ENCODE data around the gene SOX15. TPM values are rescaled to one million over a fixed set of nuclear protein-coding genes. Genes with fewer than 3 reads are reported as not detected.
"Not testable (repeated sequence)": the region's sequence is repeated elsewhere in the genome, so short reads cannot be mapped to it uniquely, and the experiment has no call there.

The SOX15 gene
- total RNA-seq = 0.89 TPM
- long read RNA-seq, partial matches to known transcripts = 0 of 2 reads
- long read RNA-seq, other reads (novel, unspliced or antisense) = 1 of 2 reads

DNA sequence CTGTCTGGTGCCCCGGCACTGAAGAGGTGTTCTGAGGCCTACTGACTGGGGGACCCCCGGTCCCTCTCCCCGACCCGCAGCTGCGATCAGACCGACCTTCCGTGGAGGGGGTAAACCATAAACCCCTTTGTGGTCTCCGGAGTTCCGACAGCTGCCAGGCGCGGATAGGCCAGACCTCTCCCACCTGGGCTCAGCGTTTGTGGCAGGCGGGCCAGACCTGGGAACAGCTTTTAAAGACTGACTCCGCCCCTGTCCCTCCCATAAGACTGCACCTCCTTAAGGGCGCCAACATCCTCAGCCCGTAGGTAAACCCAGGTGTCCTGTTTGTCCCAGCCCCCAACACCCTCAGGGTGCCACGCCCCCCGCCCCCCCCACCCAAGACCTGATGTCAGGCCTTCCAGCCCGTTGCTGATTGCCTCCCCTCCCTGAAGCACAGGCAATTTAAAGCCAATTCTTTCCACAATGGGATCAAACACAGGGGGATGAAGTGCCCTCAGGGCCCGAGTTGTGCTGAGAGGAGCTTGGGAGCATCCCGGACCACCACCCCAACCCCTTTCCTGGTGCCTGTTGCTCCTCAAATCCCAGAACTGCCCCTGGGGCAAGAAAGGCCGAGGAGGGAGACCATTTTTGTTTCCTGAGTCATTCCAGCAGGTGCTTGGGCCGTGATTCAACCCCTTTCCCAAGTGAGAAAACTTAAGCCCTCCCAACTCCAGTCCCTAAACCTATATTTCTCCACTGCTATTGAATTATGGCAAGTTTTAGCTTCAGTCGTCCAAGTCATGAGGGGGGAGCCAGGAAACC lies at the start of gene SOX15:
TSS of gene SOX15 (minus strand) at position 204 of the 801 bp plus-strand sequence. CDS start 418 bp downstream, outside the sequence.
- DNase-seq (ENCODE audit: missing footprints) (no peak), ATAC-seq (no peak)
- intact Hi-C loops (cut with DNase I) = loop anchor here (5.0 to 10.0 kb wide), 3 partner anchors 153 to 265 kb away; partner anchors contain the start of genes FGF11, NEURL4, TMEM102 and TMEM95

DNA sequence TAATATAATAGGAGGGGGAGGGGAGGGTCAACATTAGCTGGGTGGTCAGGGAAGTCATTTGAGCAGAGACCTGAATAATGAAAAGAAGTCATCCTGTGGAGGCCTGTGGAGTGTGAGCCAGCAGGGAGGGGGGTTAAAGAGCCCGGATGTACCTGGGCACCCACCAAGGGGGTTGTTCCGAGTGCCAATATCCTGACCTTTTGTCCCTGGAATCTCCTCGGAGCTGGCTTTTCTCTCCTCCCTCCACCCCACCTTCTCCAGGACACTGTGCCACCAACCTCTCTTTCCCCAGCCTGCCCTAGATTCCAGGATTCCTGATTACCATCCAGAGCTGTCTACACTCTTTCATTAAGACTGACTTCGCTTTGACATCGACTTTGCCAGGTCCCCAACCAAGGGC lies 46.3 kb upstream of the SOX15 start:
- intact Hi-C loops (cut with DNase I) = no loop called here
- DNase-seq (ENCODE audit: missing footprints) = peak; percentile 13
- no peak for ATAC-seq

DNA sequence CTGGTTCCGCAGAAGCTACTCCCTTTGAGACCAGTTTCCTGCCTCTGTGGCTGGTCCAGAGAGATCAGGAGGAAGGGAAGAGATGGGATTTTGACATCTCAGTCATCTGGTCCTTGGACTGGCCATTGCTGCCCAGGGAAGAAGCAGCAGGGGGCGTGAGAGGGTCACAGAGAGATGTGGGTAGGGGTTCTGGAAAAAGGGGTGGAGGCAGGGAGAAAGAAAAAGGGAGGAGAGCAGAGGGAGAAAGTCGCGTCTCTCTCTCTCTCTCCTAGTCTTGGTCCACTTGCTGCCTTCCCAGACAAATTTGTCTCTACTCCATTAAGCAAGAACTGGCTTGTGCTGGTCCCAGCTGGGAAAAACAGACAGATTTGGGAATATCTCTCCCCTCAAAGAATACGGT lies 44.5 kb upstream of the SOX15 start:
- DNase-seq (ENCODE audit: missing footprints) (no peak), ATAC-seq (no peak)
- intact Hi-C loops (cut with DNase I) = no loop called here

DNA sequence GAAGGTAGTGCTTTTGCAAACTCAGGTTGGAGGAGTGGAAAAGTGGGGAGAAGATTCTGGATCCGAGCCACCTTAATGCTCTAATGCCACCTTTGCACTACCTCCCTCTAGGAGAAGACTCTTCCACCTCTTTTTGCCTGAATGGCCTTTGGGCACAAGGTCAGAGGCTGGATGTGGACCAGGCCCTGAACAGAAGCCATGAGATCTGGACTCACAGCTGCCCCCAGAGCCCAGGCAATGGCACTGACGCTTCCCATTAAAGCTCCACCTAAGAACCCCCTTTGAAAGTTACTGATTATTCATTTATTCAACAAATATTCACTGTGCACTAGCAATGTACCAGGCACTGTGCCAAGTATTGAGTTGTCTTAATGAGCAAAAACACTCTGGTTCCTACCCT lies 43.2 kb upstream of the SOX15 start:
- no peak for DNase-seq (ENCODE audit: missing footprints)
- no peak for ATAC-seq
- intact Hi-C loops (cut with DNase I) = no loop called here

DNA sequence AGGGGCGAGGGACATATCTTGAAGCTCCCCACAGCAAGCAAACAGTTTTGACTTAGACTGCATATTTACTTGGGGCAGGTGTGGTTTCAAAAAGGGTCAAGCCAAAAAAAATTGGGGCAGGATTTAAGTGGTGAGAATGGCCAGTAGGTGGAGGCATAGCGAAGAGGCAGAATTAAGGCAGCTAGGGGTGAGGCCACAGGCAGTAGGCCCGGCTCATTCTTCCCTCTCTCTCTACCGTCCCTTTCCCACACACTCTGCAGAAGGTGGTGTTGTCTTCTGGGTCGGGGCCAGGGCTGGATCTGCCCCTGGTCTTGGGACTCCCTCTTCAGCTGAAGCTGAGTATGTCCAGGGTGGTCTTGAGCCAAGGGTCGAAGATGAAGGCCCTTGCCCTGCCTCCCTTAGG lies 42.6 kb upstream of the SOX15 start:
- ATAC-seq (no peak), DNase-seq (ENCODE audit: missing footprints) (no peak)
- intact Hi-C loops (cut with DNase I) = loop anchor here (1.0 kb wide), 1 partner anchor 54 kb away; no protein-coding TSS in a partner anchor

DNA sequence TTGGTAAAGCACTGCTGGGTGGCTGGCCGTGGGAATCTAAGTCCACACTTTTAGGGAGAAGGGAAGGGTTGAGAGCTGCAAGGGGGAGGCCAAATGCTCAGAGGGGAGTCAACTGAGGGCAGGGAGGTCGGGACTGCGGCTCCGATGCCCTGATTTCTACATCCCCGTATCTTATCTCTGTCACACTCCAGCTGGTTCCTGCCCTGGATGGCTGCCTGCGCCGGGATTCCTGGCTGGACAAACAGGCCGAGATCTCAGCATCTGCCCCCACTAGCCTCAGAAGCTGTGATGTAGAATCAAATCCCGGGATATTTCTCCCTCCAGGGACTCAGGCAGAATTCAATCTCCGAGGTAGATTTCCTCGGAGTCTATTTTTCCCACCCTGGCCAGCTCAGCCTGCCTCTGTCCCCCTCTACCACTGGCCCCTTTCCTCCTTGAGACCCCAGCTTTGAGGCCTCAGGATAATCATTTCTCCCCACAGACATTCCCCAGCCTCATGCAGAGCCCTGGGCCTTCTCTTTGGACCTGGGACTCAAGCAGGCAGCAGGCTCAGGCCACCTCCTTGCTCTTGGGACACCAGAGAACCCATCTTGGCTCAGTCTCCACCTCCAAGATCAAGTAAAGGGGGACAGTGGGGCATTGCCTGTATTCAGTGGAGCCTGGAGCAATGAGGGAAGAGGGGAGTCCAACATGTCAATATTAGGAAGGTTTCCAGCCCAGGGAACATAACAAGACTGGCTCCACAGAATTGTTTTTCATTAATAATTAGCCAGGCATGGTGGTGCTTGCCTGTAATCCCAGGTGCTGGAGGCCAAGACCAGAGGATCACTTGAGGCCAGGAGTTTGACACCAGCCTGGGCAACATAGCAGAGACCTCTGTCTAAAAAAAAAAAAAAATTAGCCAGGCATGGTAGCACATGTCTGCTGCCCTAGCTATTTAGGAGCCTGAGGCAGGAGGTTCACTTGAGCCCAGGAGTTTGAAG lies 41.8 kb upstream of the SOX15 start:
- DNase-seq (ENCODE audit: missing footprints) = no peak
- no peak for ATAC-seq
- intact Hi-C loops (cut with DNase I) = loop anchor here (1.0 kb wide), 1 partner anchor 55 kb away; no protein-coding TSS in a partner anchor

DNA sequence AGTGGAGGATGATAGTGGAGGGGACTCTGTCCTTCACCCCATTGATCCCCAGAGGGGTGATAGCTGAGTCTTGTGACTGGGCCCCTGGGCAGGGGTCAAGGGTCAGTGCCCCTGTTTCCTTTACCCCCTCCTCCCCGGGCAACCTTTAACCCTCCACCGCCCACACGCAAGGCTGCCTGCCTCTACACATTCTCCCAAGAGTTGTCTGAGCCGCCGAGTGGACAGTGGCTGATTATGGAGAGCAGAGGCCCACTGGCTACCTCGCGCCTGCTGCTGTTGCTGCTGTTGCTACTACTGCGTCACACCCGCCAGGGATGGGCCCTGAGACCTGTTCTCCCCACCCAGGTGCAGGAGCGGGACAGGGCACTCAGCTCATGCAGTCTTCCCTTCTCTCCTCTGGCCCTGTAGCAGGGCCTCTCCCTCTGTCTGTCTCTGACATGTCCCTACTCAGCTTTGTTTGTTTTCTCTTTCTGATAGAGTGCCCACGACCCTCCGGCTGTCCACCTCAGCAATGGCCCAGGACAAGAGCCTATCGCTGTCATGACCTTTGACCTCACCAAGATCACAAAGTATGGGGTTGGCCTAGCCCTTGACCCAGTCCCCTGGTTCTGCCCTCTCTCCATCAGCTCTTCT lies 40.2 kb upstream of the SOX15 start, which contains the start of gene SHBG:
TSS of gene SHBG (plus strand) at position 197 of the 633 bp plus-strand sequence. CDS start at position 235, 38 bp downstream.
- ATAC-seq = no peak
- intact Hi-C loops (cut with DNase I) = no loop called here

DNA sequence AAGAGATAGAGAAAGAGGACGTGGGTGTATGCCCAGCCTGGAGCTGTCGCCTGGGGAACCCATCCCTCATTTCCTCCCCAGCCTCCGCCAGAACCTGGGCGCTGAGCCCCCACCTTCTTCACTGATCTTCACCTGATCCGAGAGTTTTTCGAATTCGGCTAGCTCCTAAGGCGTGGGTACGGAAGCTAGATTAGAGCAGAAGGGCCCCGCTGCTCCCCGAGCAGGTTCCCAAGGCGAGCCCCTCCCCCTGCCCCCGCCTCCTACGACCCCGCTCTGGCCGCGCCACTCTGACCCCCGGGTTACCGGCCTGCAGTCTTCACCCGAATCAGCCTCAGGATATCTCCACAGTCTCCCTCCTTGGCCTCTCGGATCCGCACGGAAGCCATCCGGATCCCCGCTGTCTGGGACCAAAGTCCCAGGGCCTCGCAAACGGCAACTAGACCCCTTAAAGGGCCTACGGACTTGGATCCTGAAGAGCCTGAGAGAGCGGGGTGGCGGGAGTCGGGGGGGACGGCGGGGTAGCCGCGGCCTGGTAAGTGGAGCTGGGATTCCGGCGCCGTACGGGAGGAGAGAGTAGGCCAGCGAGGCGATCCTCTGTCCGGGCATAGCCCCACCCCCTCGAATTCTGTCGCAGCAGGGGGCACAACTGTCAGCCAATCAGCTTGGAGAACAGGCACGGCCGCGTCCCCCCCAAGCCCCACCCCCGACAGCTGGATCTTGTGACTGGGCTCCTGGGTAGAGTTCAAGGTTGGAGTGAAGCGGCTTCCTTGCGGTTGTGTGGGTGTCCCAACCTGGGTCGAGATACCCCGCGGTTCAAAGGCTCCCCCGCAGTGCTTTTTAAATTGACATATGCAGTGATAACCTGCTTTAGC lies 37.6 kb upstream of the SOX15 start, which contains the start of gene SAT2:
TSS of gene SAT2 (minus strand) at position 572 of the 872 bp plus-strand sequence. CDS start at position 386, 186 bp downstream.
- DNase-seq (ENCODE audit: missing footprints) (peak; percentile 96), ATAC-seq (peak; percentile 98)
- intact Hi-C loops (cut with DNase I) = no loop called here

More for the DNA sequence above, 40.2 kb upstream of the SOX15 start, which contains the start of gene SHBG:
- DNase-seq (ENCODE audit: missing footprints) = no peak

DNA sequence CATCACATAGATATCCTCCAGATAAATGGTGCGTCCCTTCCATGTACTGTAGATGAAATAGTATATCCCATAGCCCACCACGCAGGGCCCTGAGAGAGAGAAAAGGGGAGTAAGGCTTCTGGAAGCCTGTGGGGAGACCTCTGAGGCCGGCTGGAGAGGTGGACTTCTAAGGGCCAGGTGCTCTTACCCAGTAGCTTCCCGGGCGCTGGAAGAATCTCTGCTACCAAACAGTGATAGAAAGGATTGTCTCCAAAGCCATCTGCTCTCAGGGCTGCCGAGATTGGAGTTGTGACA lies 37.0 kb upstream of the SOX15 start:
- intact Hi-C loops (cut with DNase I) = no loop called here
- DNase-seq (ENCODE audit: missing footprints) = no peak
- ATAC-seq = no peak

DNA sequence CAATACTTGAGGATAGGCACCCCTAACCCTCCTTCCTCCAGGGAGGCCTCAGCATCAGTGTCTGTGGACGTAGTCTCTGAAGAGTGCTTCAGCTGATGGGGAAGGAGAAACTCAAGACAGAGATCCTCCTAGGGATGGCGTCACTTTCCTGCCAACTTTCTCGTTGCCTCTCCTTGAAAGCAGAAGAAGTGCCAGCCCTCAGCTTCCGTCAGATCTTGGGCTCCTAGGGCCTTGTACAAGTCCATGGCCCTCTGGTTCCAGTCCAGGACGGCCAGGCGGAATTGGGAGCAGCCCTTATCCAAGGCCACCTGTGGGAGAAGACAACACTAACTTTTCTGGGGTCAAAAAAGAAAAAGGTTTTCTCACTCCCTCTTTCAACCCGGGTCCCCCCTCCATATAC lies 36.4 kb upstream of the SOX15 start:
- ATAC-seq (no peak), DNase-seq (ENCODE audit: missing footprints) (no peak)
- intact Hi-C loops (cut with DNase I) = no loop called here

DNA sequence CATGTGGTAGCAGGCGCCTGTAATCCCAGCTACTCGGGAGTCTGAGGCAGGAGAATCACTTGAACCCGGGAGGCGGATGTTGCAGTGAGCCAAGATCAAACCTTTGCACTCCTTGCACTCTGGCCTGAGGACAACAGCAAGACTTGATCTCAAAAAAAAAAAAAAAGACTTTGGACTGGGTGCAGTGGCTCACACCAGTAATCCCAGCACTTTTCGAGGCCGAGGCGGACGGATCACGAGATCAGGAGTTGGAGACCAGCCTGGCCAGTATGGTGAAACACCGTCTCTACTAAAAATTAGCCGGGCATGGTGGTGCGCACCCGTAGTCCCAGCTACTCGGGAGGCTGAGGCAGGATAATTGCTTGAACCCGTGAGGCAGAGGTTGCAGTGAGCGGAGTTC lies 35.9 kb upstream of the SOX15 start:
- ATAC-seq; DNase-seq (ENCODE audit: missing footprints); intact Hi-C loops (cut with DNase I): not testable (repeated sequence)

DNA sequence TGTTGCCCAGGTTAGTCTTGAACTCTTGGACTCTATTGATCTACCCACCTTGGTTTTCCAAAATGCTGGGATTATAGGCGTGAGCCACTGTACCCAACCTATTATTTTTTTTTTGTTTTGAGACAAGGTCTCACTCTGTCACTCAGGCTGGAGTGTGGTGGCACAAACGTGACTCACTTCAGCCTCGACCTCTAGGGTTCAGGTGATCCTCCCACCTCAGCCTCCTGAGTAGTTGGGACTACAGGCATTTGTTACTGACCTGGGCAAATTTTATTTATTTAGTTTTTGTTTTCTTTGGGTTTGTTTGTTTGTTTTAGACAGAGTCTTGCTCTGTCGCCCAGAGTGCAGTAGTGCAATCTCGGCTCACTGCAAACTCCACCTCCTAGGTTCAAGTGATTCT lies 33.8 kb upstream of the SOX15 start:
- no peak for DNase-seq (ENCODE audit: missing footprints)
- intact Hi-C loops (cut with DNase I) = no loop called here
- ATAC-seq = no peak

DNA sequence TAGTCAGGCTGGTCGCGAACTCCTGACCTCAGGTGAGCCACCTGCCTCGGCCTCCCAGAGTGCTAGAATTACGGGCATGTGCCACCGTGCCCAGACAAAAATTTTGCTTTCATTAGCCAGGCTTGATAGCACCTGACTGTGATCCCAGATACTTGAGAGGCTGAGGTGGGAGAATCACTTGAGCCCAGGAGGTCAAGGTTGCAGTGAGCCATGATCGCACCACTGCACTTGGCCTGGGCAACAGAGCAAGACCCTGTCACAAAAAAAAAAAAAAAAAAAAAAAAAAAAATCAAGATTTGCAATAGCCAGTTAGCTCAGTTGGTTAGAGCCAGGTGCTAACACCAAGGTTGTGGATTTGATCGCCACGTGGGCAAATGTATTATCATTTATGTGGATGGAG lies 30.9 kb upstream of the SOX15 start:
- ATAC-seq (no peak), DNase-seq (ENCODE audit: missing footprints) (no peak)
- intact Hi-C loops (cut with DNase I) = no loop called here

DNA sequence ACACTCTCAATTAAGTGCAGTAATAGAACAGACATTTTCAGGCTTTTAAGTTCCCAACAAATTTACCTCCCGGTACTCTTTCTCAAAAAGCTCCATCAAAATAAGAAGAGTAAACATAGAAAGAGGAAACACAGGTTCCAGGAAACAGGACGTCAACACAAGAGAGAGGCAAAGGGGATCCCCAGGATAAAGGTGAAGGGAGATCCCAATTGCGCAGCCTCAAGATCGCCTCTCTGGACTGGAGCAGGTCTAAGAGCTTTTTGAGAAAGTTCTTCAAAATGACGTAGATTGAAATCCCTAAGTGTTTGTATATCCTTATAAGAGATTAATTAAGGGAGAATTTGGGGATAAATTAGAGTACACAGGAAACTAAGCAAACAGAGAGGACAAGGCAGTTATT lies 28.7 kb upstream of the SOX15 start:
- ATAC-seq (no peak), DNase-seq (ENCODE audit: missing footprints) (no peak)
- intact Hi-C loops (cut with DNase I) = no loop called here

DNA sequence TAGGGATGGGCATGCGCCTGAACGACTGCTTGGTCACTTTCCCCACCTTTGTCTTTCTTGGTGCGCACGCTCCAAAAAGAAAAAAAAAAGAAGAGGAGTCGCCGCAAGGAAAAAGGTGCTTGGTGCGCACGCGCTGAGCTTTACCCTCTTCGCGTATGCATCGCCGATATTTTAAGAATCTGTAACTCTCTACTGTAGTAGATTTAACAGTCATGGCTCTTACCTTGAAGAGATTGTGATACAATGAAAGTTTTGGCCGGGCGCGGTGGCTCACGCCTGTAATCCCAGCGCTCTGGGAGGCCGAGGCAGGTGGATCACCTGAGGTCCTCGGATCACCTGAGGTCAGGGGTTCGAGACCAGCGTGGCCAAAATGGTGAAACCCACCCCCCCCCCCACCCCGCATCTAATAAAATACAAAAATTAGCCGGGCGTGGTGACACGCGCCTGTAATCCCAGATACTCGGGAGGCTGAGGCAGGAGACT lies 25.4 kb upstream of the SOX15 start:
- ATAC-seq (no peak), DNase-seq (ENCODE audit: missing footprints) (no peak)
- intact Hi-C loops (cut with DNase I) = loop anchor here (1.0 kb wide), 1 partner anchor 73 kb away; the partner anchor contains the start of gene WRAP53

DNA sequence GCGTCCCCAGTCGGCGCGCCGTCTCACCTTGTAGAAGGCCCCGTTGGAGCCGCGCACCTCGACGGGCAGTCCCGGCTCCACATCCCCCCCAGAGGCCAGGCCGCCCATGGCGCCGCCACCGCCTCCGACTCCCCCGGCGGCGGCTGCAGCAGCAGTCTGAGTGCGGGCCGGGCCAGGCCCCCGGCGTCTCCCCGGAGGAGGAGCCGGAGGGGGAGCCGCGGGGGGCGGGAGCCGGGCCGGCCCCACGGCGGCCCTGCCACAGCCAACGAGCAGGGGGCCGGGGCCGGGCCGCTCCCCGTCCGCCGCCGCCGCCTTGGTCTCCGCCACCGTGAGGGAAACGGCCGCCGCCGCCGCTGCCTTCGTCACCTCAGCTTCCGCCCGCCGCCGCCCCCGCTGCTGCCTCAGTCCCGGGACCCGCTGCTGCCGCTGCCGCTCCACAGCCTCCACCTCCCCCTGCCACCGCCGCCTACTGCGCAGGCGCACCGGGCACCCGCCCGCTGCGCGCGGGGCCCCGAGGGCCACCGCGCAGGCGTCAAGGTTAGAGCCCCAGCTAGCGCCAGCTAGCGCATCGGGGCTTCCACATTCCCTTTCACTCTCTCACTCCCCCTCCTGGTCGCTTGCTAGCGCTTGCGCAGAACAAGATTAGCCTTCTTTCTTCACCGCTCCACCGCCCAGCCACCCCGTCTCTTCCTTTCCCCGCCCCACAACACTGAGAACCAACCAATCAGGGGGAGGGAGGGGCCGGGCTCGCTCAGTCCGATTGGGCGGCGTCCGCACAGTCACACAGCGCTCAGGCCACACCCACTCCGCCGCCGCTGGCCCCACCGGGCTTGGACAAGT lies 24.8 kb upstream of the SOX15 start, which contains the start of gene FXR2:
TSS of gene FXR2 (minus strand) at position 473 of the 840 bp plus-strand sequence. CDS start at position 108, 365 bp downstream.
- DNase-seq (ENCODE audit: missing footprints) (peak; percentile 100), ATAC-seq (peak; percentile 99)
- intact Hi-C loops (cut with DNase I) = loop anchor here (1.0 kb wide), 1 partner anchor 74 kb away; the partner anchor contains the start of gene WRAP53
